Adipocyte (in vitro differentiated cells): Measurements from ENCODE around the gene FKBP6.

Experiments
- DNase-seq: peaks from one replicate; pipeline ENCODE4 v3.0.0-alpha.2; 2015; ENCODE audit warnings: low read depth
- H3K27me3 ChIP-seq: replicated peaks from 2 replicates; pipeline ENCODE4 v1.7.0; 2013; ENCODE audit warnings: mild to moderate bottlenecking, low read length, moderate library complexity; ENCODE audit not compliant: control insufficient read depth, insufficient read depth
- H3K36me3 ChIP-seq: 2 replicates; pipeline ENCODE4 v1.7.0; 2013; ENCODE audit warnings: low read length, mild to moderate bottlenecking, moderate library complexity; ENCODE audit not compliant: control insufficient read depth, insufficient read depth, severe bottlenecking
- H3K4me1 ChIP-seq: 2 replicates; pipeline ENCODE4 v1.7.0; 2013; ENCODE audit warnings: mild to moderate bottlenecking, low read length, moderate library complexity; ENCODE audit not compliant: control insufficient read depth, insufficient read depth
- H3K4me3 ChIP-seq: 2 replicates; pipeline ENCODE4 v1.7.0; 2013; ENCODE audit warnings: mild to moderate bottlenecking, low read length, moderate library complexity
- H3K9ac ChIP-seq: 2 replicates; pipeline ENCODE4 v1.7.0; 2013; ENCODE audit warnings: mild to moderate bottlenecking, low read length, moderate library complexity
- H3K9me3 ChIP-seq: 2 replicates; pipeline ENCODE4 v1.7.0; 2013; ENCODE audit warnings: mild to moderate bottlenecking, low read length, moderate library complexity; ENCODE audit not compliant: control insufficient read depth

FKBP6 gene

GRCh38 chr7:73345538-73345937 lies 17.6 kb downstream of the FKBP6 start:
- Histone ChIP-seq H3K9ac (no peak overlapping the region), H3K4me3 (no peak overlapping the region), H3K27me3 (peaks cover 24% of the 10 kb centered on the region), H3K4me1 (peaks cover 4% of the 10 kb centered on the region), H3K36me3 (no peaks in the 10 kb centered on the region), H3K9me3 (peaks cover 4% of the 10 kb centered on the region)
- DNase-seq: no peak

DNA sequence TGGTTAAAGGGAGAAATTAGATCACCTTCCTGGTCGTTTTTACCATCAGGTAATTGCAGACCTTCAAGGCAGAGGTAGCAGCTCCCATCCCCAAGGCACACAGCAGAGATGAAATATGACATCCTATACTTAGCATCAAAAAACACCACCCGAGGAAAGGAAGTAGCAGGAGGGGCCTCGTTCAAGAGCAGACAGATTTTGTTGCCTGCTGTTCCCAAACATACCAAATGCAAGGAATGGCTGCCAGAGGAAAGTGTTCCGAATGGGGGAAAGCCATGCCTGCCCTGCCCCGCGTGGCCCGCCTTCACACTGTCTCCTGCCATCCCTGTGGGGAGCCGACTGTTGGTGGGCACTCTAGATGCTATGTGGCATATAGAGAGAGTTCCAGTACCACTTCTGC lies 18.0 kb downstream of the FKBP6 start:
- peaks cover 4% of the 10 kb centered on the region for H3K4me1 ChIP-seq
- peaks cover 4% of the 10 kb centered on the region for H3K9me3 ChIP-seq
- H3K36me3 ChIP-seq: no peaks in the 10 kb centered on the region

DNA sequence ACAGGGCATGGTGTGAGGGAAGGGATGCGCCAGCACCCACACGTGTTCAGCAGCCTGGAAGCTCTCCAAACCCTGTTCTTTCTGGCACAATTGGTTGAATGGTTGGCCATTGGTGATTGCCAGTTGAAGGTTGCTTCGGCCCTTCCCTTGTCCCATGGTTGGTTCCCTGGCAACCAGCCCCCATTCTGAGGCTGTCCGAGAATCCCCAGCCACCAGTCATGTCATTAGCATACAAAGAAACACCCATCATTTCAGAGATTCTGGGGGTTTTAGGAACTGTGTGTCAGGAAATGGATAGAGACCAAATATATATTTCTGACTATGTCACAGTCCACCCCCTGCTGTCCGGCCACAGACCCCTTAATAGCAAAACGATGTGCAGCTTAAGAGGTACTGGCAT lies 21.8 kb downstream of the FKBP6 start:
- Histone ChIP-seq H3K4me3 (no peak overlapping the region), H3K4me1 (no peaks in the 10 kb centered on the region), H3K9me3 (peaks cover 10% of the 10 kb centered on the region), H3K27me3 (peaks cover 26% of the 10 kb centered on the region), H3K9ac (no peak overlapping the region), H3K36me3 (no peaks in the 10 kb centered on the region)
- DNase-seq: no peak

More for the DNA sequence above, 18.0 kb downstream of the FKBP6 start:
- no peak overlapping the region for H3K4me3 ChIP-seq
- no peak for DNase-seq
- H3K9ac ChIP-seq: no peak overlapping the region
- H3K27me3 ChIP-seq: peaks cover 24% of the 10 kb centered on the region

GRCh38 chr7:73350306-73351068 lies 22.5 kb downstream of the FKBP6 start:
- no peak for DNase-seq
- Histone ChIP-seq H3K4me1 (no peaks in the 10 kb centered on the region), H3K27me3 (peaks cover 33% of the 10 kb centered on the region), H3K9me3 (peaks cover 10% of the 10 kb centered on the region), H3K9ac (no peak overlapping the region), H3K36me3 (no peaks in the 10 kb centered on the region), H3K4me3 (no peak overlapping the region)

DNA sequence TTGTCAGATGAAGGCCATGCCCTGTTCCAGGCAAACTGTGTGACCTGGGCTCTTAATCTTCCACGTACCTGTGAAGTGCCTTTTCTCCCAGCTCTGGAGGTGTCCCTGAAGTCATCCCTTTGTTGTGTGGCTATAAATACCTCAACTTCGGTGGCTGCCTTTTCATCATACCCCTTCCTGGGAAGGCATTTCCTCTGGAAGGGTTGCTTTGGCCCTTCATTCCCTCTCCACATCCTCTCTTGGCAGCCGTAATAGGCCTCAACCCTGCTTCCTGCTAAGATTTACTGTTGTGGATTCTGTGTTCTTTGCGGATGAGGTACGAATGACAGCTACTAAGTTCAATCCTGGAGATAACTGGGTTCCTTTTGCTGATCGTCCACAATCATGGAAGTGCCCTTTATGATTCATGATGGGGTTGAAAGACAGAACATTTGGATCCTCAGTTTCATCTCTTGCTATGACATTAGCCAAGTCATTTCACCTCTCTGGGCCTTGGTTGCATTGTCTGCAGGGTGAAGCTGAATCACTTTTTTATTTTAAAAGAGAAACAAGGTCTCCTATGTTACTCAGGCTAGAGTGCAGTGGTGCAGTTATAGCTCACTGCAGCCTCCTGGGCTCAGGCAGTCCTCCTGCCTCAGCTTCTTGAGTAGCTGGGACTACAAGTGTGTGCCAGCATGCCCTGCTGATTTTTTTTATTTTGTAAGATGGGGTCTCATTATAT lies 23.6 kb downstream of the FKBP6 start:
- H3K4me3 ChIP-seq: no peak overlapping the region
- H3K36me3 ChIP-seq: no peaks in the 10 kb centered on the region
- no peak for DNase-seq
- peaks cover 10% of the 10 kb centered on the region for H3K9me3 ChIP-seq
- H3K27me3 ChIP-seq: peaks cover 29% of the 10 kb centered on the region
- H3K4me1 ChIP-seq: no peaks in the 10 kb centered on the region
- H3K9ac ChIP-seq: no peak overlapping the region

DNA sequence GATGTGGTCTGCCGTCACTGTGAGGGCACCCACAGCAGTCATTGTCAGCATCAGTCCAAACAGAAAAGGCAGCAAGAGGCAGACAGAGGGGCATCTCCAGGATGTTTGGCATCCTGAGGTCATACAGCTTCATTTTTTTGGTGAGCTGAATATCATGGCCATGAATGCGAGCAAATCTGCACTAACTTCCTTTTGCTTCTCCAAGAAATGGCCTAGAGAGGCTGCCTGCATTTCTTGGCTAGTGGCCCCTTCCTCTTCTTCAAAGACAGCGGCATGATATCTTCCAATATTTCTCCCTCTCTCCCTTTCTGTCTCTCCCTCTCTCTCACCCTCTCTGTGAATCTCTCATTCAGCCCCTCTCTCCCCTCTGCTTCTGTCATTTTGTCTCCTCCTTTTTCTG lies 24.8 kb downstream of the FKBP6 start:
- DNase-seq: no peak
- peaks cover 27% of the 10 kb centered on the region for H3K27me3 ChIP-seq
- H3K36me3 ChIP-seq: no peaks in the 10 kb centered on the region
- peaks cover 1% of the 10 kb centered on the region for H3K4me1 ChIP-seq
- peaks cover 9% of the 10 kb centered on the region for H3K9me3 ChIP-seq
- no peak overlapping the region for H3K4me3 ChIP-seq
- H3K9ac ChIP-seq: no peak overlapping the region

DNA sequence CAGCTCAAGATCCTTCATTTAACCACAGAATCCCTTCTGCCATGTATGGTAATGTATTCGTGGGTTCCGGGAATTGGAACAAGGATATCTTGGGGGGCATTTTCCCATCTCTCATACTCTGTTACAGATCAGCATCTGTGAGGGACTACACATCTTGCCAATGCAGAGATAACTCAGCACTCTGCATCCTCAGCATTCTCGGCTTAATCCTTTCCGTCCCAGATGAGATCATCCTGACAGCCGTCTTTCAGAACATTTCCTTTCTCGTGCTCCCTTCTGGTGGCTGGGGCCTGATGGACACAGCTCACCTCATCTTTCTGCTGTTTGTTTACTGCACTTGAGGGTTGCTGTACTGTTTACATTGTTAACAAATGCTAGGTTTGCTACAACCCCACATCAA lies 25.3 kb downstream of the FKBP6 start:
- Histone ChIP-seq H3K36me3 (no peaks in the 10 kb centered on the region), H3K27me3 (peaks cover 23% of the 10 kb centered on the region), H3K4me3 (no peak overlapping the region), H3K9ac (no peak overlapping the region), H3K9me3 (peaks cover 7% of the 10 kb centered on the region), H3K4me1 (peaks cover 6% of the 10 kb centered on the region)
- no peak for DNase-seq

DNA sequence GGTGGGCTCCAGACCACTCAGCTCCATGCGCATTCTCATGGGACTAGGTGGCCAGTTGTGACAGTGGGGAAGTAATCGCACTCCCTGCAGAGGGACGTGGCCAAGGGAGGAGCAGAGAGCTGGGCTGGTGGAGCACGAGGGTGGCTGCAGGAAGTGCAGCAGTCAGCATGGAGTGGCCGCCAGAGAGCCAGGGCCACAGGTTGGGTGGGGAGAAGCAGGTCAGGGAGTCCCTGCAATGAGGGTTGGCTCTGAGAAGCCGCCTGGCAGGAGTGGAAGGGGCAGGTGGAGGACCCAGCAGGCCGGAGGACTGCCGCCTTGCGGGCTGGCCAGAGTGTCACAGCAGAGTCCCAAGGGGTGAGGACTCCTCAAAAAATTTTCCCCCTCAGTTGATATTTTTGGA lies 26.2 kb downstream of the FKBP6 start:
- Histone ChIP-seq H3K27me3 (peaks cover 20% of the 10 kb centered on the region), H3K4me1 (peaks cover 7% of the 10 kb centered on the region), H3K9me3 (peaks cover 7% of the 10 kb centered on the region), H3K4me3 (no peak overlapping the region), H3K9ac (no peak overlapping the region), H3K36me3 (no peaks in the 10 kb centered on the region)
- DNase-seq: no peak

DNA sequence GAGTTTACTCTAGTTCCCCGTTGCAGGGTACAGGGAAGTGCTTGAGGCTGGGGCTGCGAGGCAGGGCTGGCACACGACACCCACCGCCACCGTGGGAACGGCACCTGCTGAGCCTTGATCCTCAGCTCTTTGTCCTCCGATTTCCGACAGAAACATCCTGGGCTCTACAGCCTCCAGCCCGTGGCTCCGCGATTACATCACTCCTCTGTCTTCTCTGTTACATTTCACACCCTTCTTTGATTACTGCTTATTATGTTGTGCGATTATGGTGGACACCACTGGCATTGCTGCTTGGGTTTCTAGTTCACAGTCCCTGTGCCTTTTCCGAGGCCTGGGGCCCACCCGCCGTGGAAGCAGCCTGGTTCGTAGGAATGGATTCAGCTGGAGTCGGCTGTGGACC lies 26.9 kb downstream of the FKBP6 start:
- peaks cover 7% of the 10 kb centered on the region for H3K9me3 ChIP-seq
- no peak overlapping the region for H3K4me3 ChIP-seq
- H3K27me3 ChIP-seq: peaks cover 26% of the 10 kb centered on the region
- no peak for DNase-seq
- H3K9ac ChIP-seq: no peak overlapping the region
- no peaks in the 10 kb centered on the region for H3K36me3 ChIP-seq
- peaks cover 7% of the 10 kb centered on the region for H3K4me1 ChIP-seq

DNA sequence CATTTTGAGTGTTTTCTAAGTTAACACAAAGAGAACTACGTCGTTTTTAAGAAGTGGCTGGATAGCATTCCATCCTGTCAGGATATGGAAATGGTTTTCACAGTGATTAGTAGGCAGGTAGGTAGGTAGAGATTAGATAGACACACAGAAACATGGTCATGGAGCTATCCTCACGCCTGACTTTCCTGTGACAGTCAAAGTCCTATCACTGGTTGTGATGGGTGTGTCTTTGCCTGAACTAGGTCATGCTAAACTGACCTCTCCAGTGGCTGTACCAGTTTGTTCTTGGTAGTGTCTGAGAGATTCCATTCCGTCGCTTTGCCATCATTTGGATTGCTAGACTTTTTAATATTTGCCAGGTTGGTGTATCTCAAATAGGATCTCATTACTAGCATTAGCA lies 28.2 kb downstream of the FKBP6 start:
- DNase-seq: no peak
- Histone ChIP-seq H3K36me3 (no peaks in the 10 kb centered on the region), H3K4me3 (no peak overlapping the region), H3K9ac (no peak overlapping the region), H3K9me3 (peaks cover 7% of the 10 kb centered on the region), H3K27me3 (peaks cover 26% of the 10 kb centered on the region), H3K4me1 (peaks cover 7% of the 10 kb centered on the region)

GRCh38 chr7:73358590-73359275 lies 30.8 kb downstream of the FKBP6 start:
- Histone ChIP-seq H3K27me3 (peaks cover 35% of the 10 kb centered on the region), H3K4me3 (peak overlapping the region; percentile 62), H3K9ac (no peak overlapping the region), H3K9me3 (no peaks in the 10 kb centered on the region), H3K36me3 (no peaks in the 10 kb centered on the region), H3K4me1 (peaks cover 7% of the 10 kb centered on the region)
- DNase-seq: no peak
